ENCODE results near the gene UNC13C.
A peak's percentile ranks its signal among the peaks of the same experiment; 100 is the strongest.

The UNC13C gene

DNA sequence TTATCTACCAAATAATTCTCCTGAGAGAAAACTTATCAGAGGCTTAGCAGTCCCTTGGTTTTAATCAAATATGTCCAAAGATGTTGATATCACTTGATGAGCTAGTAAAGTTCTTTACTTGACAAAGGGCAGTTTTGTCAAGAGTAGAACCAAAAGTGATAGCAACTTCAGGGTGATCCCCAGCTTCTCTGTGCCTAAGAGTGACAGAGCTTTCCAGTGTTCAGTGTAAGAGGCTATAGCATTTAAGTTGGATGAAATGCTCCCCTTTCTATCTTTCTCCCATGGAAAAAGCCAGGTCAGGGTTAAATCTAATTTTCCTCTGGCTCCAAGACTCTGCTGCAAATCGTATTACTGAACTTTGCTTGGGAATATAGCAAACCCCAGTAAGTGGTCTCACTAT lies 120.8 kb downstream of the UNC13C start:
- H3K9me3 ChIP-seq (ENCODE audit: control insufficient read depth in 5 of 5, low read length in 5 of 5): no peaks in the 10 kb centered on the region
- H3K9ac ChIP-seq (ENCODE audit: low read length in 5 of 5): no peak overlapping the region
- no peaks in the 10 kb centered on the region for H3K27me3 ChIP-seq (ENCODE audit: control insufficient read depth in 5 of 5, insufficient read depth in 4 of 5, low read length in 5 of 5)
- no peak overlapping the region for H3K27ac ChIP-seq (ENCODE audit: low read depth, low read length)
- H3K4me1 ChIP-seq (ENCODE audit: control insufficient read depth in 5 of 5, insufficient read depth in 5 of 5, low read length in 5 of 5): no peaks in the 10 kb centered on the region
- H3K4me3 ChIP-seq (ENCODE audit: low read depth in 1 of 5, low read length in 5 of 5): no peak overlapping the region
- no peaks in the 10 kb centered on the region for H3K36me3 ChIP-seq (ENCODE audit: control insufficient read depth in 5 of 5, insufficient read depth in 5 of 5, low read length in 5 of 5)

- H3K27me3 ChIP-seq (ENCODE audit: control insufficient read depth in 5 of 5, insufficient read depth in 4 of 5, low read length in 5 of 5): no peaks in the 10 kb centered on the region
- H3K9ac ChIP-seq (ENCODE audit: low read length in 5 of 5): no peak overlapping the region
- H3K4me1 ChIP-seq (ENCODE audit: control insufficient read depth in 5 of 5, insufficient read depth in 5 of 5, low read length in 5 of 5): no peaks in the 10 kb centered on the region
- no peaks in the 10 kb centered on the region for H3K36me3 ChIP-seq (ENCODE audit: control insufficient read depth in 5 of 5, insufficient read depth in 5 of 5, low read length in 5 of 5)
- no peaks in the 10 kb centered on the region for H3K9me3 ChIP-seq (ENCODE audit: control insufficient read depth in 5 of 5, low read length in 5 of 5)
- H3K27ac ChIP-seq (ENCODE audit: low read depth, low read length): no peak overlapping the region
- H3K4me3 ChIP-seq (ENCODE audit: low read depth in 1 of 5, low read length in 5 of 5): no peak overlapping the region
Observed at GRCh38 chr15:54101664-54102270, 123.5 kb downstream of the UNC13C start.

- no peaks in the 10 kb centered on the region for H3K4me1 ChIP-seq (ENCODE audit: control insufficient read depth in 5 of 5, insufficient read depth in 5 of 5, low read length in 5 of 5)
- no peaks in the 10 kb centered on the region for H3K9me3 ChIP-seq (ENCODE audit: control insufficient read depth in 5 of 5, low read length in 5 of 5)
- H3K27ac ChIP-seq (ENCODE audit: low read depth, low read length): no peak overlapping the region
- H3K27me3 ChIP-seq (ENCODE audit: control insufficient read depth in 5 of 5, insufficient read depth in 4 of 5, low read length in 5 of 5): no peaks in the 10 kb centered on the region
- H3K9ac ChIP-seq (ENCODE audit: low read length in 5 of 5): no peak overlapping the region
- no peaks in the 10 kb centered on the region for H3K36me3 ChIP-seq (ENCODE audit: control insufficient read depth in 5 of 5, insufficient read depth in 5 of 5, low read length in 5 of 5)
- no peak overlapping the region for H3K4me3 ChIP-seq (ENCODE audit: low read depth in 1 of 5, low read length in 5 of 5)
Observed at GRCh38 chr15:54102704-54103103, 124.5 kb downstream of the UNC13C start.

DNA sequence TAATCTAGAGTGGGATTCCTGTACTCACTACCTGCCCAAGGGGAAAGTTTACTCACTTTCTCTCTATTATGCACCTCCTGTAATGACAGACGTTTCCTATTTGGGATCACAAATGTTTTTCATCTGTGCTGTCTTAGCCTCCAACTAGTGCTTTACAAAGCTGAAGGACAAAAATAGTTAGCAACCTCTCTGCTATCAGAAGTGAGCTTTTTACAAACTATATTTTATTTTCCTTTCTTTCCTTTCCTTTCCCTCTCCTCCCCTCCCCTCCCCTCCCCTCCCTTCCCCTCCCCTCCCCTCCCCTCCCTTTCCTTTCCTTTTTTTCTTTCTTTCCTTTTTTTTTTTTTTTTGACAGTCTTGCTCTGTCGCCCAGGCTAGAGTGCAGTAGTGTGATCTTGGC lies 130.8 kb downstream of the UNC13C start:
- Histone ChIP-seq H3K27ac (ENCODE audit: low read depth, low read length) (no peak overlapping the region), H3K4me3 (ENCODE audit: low read depth in 1 of 5, low read length in 5 of 5) (no peak overlapping the region), H3K4me1 (ENCODE audit: control insufficient read depth in 5 of 5, insufficient read depth in 5 of 5, low read length in 5 of 5) (no peaks in the 10 kb centered on the region), H3K9me3 (ENCODE audit: control insufficient read depth in 5 of 5, low read length in 5 of 5) (no peaks in the 10 kb centered on the region), H3K9ac (ENCODE audit: low read length in 5 of 5) (no peak overlapping the region), H3K36me3 (ENCODE audit: control insufficient read depth in 5 of 5, insufficient read depth in 5 of 5, low read length in 5 of 5) (no peaks in the 10 kb centered on the region), H3K27me3 (ENCODE audit: control insufficient read depth in 5 of 5, insufficient read depth in 4 of 5, low read length in 5 of 5) (no peaks in the 10 kb centered on the region)

DNA sequence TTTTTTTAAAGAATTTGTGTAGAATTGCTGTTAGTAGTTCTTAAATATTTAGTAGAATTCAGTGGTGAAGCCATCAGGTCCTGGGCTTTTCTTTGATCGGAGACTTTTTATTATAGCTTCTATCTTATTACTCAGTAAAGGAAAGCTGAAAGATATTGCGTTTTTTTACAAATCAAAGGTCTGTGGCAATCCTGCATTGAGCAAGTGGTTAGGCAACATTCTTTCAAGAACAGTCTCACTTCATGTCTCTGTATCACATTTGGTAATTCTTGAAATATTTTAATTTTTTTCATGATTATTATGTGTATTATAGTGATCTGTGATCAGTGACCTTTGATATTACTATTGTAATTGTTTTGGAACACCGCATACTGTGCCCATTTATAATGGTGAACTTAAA lies 140.8 kb downstream of the UNC13C start:
- Histone ChIP-seq H3K27ac (ENCODE audit: low read depth, low read length) (peak overlapping the region; percentile 5), H3K36me3 (ENCODE audit: control insufficient read depth in 5 of 5, insufficient read depth in 5 of 5, low read length in 5 of 5) (no peaks in the 10 kb centered on the region), H3K9ac (ENCODE audit: low read length in 5 of 5) (no peak overlapping the region), H3K27me3 (ENCODE audit: control insufficient read depth in 5 of 5, insufficient read depth in 4 of 5, low read length in 5 of 5) (no peaks in the 10 kb centered on the region), H3K4me3 (ENCODE audit: low read depth in 1 of 5, low read length in 5 of 5) (no peak overlapping the region), H3K9me3 (ENCODE audit: control insufficient read depth in 5 of 5, low read length in 5 of 5) (peaks cover 0 to 3% (median 0%) of the 10 kb centered on the region in 5 donors), H3K4me1 (ENCODE audit: control insufficient read depth in 5 of 5, insufficient read depth in 5 of 5, low read length in 5 of 5) (peaks cover 0 to 10% (median 0%) of the 10 kb centered on the region in 5 donors)

DNA sequence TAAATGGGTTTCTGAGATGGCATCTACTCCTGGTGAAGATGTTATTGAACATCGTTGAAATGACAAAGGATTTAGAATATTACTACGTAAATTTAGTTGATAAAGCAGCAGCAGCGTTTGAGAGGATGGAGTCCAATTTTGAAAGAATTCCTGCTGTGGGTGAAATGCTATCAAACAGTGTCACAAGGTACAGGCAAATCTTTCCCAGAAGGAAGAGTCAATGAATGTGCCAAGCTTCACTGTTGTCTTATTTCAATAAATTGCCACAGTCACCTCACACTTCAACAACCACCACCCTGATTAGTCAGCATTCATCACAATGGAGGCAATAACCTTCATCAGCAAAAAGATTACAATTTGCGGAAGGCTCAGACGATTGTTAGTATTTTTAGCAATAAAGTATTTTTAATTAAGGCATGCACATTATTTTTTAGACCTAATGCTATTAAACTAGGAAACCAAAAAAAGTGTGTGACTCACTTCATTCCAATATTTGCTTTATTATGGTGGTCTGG lies 142.8 kb downstream of the UNC13C start:
- H3K9me3 ChIP-seq (ENCODE audit: control insufficient read depth in 5 of 5, low read length in 5 of 5): peaks cover 0 to 3% (median 0%) of the 10 kb centered on the region in 5 donors
- peaks cover 0 to 10% (median 0%) of the 10 kb centered on the region in 5 donors for H3K4me1 ChIP-seq (ENCODE audit: control insufficient read depth in 5 of 5, insufficient read depth in 5 of 5, low read length in 5 of 5)
- no peak overlapping the region for H3K4me3 ChIP-seq (ENCODE audit: low read depth in 1 of 5, low read length in 5 of 5)
- H3K27ac ChIP-seq (ENCODE audit: low read depth, low read length): no peak overlapping the region
- H3K36me3 ChIP-seq (ENCODE audit: control insufficient read depth in 5 of 5, insufficient read depth in 5 of 5, low read length in 5 of 5): no peaks in the 10 kb centered on the region
- no peaks in the 10 kb centered on the region for H3K27me3 ChIP-seq (ENCODE audit: control insufficient read depth in 5 of 5, insufficient read depth in 4 of 5, low read length in 5 of 5)
- no peak overlapping the region for H3K9ac ChIP-seq (ENCODE audit: low read length in 5 of 5)

GRCh38 chr15:54127574-54127973 lies 149.3 kb downstream of the UNC13C start:
- Histone ChIP-seq H3K9ac (ENCODE audit: low read length in 5 of 5) (no peak overlapping the region), H3K4me1 (ENCODE audit: control insufficient read depth in 5 of 5, insufficient read depth in 5 of 5, low read length in 5 of 5) (no peaks in the 10 kb centered on the region), H3K9me3 (ENCODE audit: control insufficient read depth in 5 of 5, low read length in 5 of 5) (no peaks in the 10 kb centered on the region), H3K27ac (ENCODE audit: low read depth, low read length) (no peak overlapping the region), H3K36me3 (ENCODE audit: control insufficient read depth in 5 of 5, insufficient read depth in 5 of 5, low read length in 5 of 5) (no peaks in the 10 kb centered on the region), H3K27me3 (ENCODE audit: control insufficient read depth in 5 of 5, insufficient read depth in 4 of 5, low read length in 5 of 5) (no peaks in the 10 kb centered on the region), H3K4me3 (ENCODE audit: low read depth in 1 of 5, low read length in 5 of 5) (no peak overlapping the region)

DNA sequence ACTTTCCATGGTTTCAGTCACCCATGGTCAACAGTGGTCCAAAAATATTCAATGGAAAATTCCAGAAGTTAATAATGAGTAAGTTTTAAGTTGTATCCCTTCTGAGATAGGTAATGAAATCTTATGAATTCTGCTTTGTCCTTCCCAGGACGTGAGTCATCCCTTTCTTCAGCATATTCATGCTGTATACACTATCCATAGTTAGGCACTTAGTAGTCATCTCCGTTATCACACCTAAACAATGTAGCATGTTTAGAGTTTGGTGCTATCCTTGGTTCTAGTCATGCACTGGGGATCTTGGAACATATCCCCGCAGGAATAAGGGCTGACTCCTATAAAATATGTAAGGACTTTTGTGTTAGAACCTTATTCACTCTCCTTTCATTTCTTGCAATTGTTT lies 153.2 kb downstream of the UNC13C start:
- no peaks in the 10 kb centered on the region for H3K36me3 ChIP-seq (ENCODE audit: control insufficient read depth in 5 of 5, insufficient read depth in 5 of 5, low read length in 5 of 5)
- H3K4me1 ChIP-seq (ENCODE audit: control insufficient read depth in 5 of 5, insufficient read depth in 5 of 5, low read length in 5 of 5): no peaks in the 10 kb centered on the region
- H3K9me3 ChIP-seq (ENCODE audit: control insufficient read depth in 5 of 5, low read length in 5 of 5): no peaks in the 10 kb centered on the region
- no peak overlapping the region for H3K9ac ChIP-seq (ENCODE audit: low read length in 5 of 5)
- no peak overlapping the region for H3K27ac ChIP-seq (ENCODE audit: low read depth, low read length)
- no peaks in the 10 kb centered on the region for H3K27me3 ChIP-seq (ENCODE audit: control insufficient read depth in 5 of 5, insufficient read depth in 4 of 5, low read length in 5 of 5)
- H3K4me3 ChIP-seq (ENCODE audit: low read depth in 1 of 5, low read length in 5 of 5): no peak overlapping the region

DNA sequence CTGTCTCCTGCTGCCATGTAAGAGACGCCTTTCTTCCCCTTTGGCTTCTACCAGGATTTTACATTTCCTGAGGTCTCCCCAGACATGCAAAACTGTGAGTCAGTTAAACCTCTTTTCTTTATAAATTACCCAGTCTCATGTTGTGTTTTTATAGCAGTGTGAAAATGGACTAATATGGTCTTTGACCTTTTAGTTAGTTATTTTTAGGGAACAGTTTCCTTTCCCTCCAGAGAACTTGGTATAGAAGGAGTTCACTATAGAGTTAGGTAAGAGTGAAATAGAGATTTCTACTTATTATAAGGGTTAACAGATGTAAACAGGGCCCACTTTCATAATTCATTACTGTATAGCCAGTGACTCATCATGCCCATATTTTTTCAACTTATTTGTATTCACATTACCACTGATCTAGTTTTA lies 170.9 kb downstream of the UNC13C start:
- no peaks in the 10 kb centered on the region for H3K36me3 ChIP-seq (ENCODE audit: control insufficient read depth in 5 of 5, insufficient read depth in 5 of 5, low read length in 5 of 5)
- no peak overlapping the region for H3K9ac ChIP-seq (ENCODE audit: low read length in 5 of 5)
- H3K4me3 ChIP-seq (ENCODE audit: low read depth in 1 of 5, low read length in 5 of 5): no peak overlapping the region
- no peak overlapping the region for H3K27ac ChIP-seq (ENCODE audit: low read depth, low read length)
- H3K4me1 ChIP-seq (ENCODE audit: control insufficient read depth in 5 of 5, insufficient read depth in 5 of 5, low read length in 5 of 5): no peaks in the 10 kb centered on the region
- no peaks in the 10 kb centered on the region for H3K27me3 ChIP-seq (ENCODE audit: control insufficient read depth in 5 of 5, insufficient read depth in 4 of 5, low read length in 5 of 5)
- H3K9me3 ChIP-seq (ENCODE audit: control insufficient read depth in 5 of 5, low read length in 5 of 5): no peaks in the 10 kb centered on the region

GRCh38 chr15:54150255-54150654 lies 172.0 kb downstream of the UNC13C start:
- Histone ChIP-seq H3K36me3 (ENCODE audit: control insufficient read depth in 5 of 5, insufficient read depth in 5 of 5, low read length in 5 of 5) (no peaks in the 10 kb centered on the region), H3K27me3 (ENCODE audit: control insufficient read depth in 5 of 5, insufficient read depth in 4 of 5, low read length in 5 of 5) (no peaks in the 10 kb centered on the region), H3K9me3 (ENCODE audit: control insufficient read depth in 5 of 5, low read length in 5 of 5) (no peaks in the 10 kb centered on the region), H3K9ac (ENCODE audit: low read length in 5 of 5) (no peak overlapping the region), H3K4me3 (ENCODE audit: low read depth in 1 of 5, low read length in 5 of 5) (no peak overlapping the region), H3K4me1 (ENCODE audit: control insufficient read depth in 5 of 5, insufficient read depth in 5 of 5, low read length in 5 of 5) (no peaks in the 10 kb centered on the region), H3K27ac (ENCODE audit: low read depth, low read length) (no peak overlapping the region)

Measured in subcutaneous abdominal adipose tissue (tissue), 5 donors.